Tibial nerve (tissue), 4 donors: ENCODE measurements around the gene TIMM22. TPM values are rescaled to one million over a fixed set of nuclear protein-coding genes. Genes with fewer than 3 reads are reported as not detected.
A peak's percentile ranks its signal among the peaks of the same experiment; 100 is the strongest.
"Not testable (repeated sequence)": the region's sequence is repeated elsewhere in the genome, so short reads cannot be mapped to it uniquely, and the experiment has no call there.

Experiments
- DNase-seq, 2 donors: peaks; one replicate each; pipeline ENCODE4 v3.0.0-alpha.2; 2019; ENCODE audit warnings: low spot score in 2 of 2
- H3K27ac ChIP-seq, 4 donors: fragments of 200-600 bp; sonication (generic) in 3 of 4; one replicate each; pipeline ENCODE4 v1.5.1; 2017 to 2019; ENCODE audit warnings: mild to moderate bottlenecking in 1 of 4
- H3K27me3 ChIP-seq, 2 donors: fragments of 200-600 bp; sonication (generic) in 1 of 2; one replicate each; pipeline versions ENCODE4 v1.5.1 to v1.6.0; 2017 to 2019
- H3K36me3 ChIP-seq, 3 donors: fragments of 200-600 bp; sonication (generic); one replicate each; pipeline ENCODE4 v1.5.1; 2018 to 2019
- H3K4me1 ChIP-seq, 4 donors: fragments of 200-600 bp; sonication (generic) in 3 of 4; one replicate each; pipeline ENCODE4 v1.5.1; 2017 to 2019
- H3K4me3 ChIP-seq, 4 donors: fragments of 200-600 bp; sonication (generic) in 3 of 4; one replicate each; pipeline ENCODE4 v1.5.1; 2017 to 2019; ENCODE audit warnings: mild to moderate bottlenecking in 1 of 4, moderate library complexity in 1 of 4
- H3K9me3 ChIP-seq, 4 donors: fragments of 200-600 bp; sonication (generic) in 3 of 4; one replicate each; pipeline ENCODE4 v1.5.1; 2017 to 2019
- EP300 ChIP-seq, 2 donors: sonication (generic); formaldehyde crosslinking; IDR thresholded peaks; one replicate each; pipeline ENCODE4 v1.6.1; 2017; ENCODE audit warnings: antibody characterized with exemption in 2 of 2, mild to moderate bottlenecking in 1 of 2
- POLR2A ChIP-seq, 2 donors: fragments of 450-650 bp; IDR thresholded peaks; one replicate each; pipeline ENCODE4 v1.6.1; 2017; ENCODE audit warnings: antibody characterized with exemption in 2 of 2, mild to moderate bottlenecking in 2 of 2, moderate library complexity in 2 of 2
- WGBS, 2 donors: methylation state at CpG; one replicate each; pipeline ENCODE4 v1.1.5; 2018; 5-methylcytosine and 5-hydroxymethylcytosine counted together
- total RNA-seq, 4 donors: library from RNA; depleted of rRNA; stranded (reverse); fragments of >200 nt; gene quantifications; one replicate each; pipeline ENCODE4 v1.1.0, GENCODE V29; 2016
- TF ChIP-seq, protein P1 (sequence below), 5 experiments: fragments of 200-600 bp in 3 of 5; fragments of 450-650 bp in 2 of 5; sonication (generic) in 3 of 5; IDR thresholded peaks; one replicate each; pipeline ENCODE4 v1.5.1; 2016 to 2019; ENCODE audit warnings: antibody characterized with exemption in 5 of 5, mild to moderate bottlenecking in 3 of 5, moderate library complexity in 2 of 5

The TIMM22 gene
- total RNA-seq, 4 donors from 2014 or later, result 11.1 to 18.4 (median 14.7) TPM

DNA sequence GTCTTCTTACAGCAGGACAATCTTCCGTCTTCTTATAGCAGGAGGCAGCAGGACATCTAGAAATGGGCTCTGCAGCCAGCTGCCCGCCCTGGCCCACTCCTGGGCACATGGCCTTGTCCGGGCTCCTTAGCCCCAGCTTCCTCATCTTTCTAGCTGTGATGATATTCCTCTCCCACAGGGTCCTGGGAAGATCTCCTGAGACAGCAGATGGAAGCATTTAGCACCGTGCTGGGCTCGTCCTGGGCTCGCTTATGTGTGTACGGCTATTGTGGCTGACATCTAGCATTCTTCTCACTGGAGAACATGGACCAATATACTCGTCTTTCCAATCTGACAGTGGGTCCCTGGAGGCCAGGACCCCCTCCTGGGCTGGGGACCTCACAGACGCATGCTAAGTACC, 48.5 kb downstream of the TIMM22 start:
- H3K27ac ChIP-seq, result no peak overlapping the region

DNA sequence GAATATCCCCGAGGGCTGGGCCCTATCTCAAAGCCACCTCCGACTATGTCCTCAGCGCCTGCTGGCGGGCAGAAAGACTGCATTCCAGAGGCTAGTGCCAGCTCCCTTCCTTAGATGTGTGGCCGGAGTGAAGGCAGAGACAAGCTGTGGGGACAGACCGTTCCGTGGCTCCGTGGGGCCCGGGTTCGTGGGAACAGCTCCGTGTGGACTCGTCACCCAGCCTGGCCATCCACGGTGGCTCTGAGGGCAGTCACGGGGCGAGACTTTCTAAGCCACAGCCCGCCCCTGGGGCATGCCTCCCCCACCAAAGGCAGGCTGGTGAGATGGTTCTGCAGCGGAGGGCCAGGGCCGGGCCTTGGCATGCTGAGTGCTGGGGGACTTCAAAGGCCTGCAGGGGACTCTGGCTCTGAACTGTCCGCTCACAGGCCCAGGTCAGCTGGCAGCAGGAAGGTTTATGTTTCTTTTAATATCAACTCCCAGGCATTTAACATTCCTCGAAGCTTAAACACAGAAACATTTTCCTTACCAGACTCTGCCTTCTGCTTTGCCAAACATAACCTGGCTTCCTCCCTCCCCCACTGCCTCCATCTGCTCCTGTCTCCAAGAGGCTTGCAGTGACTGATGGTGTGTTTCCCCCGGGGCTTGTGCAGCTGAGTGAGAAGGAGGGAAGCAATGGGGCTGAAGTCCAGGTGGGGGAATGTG, 50.4 kb downstream of the TIMM22 start:
- 70 to 71% methylated on average over 18 to 19 of the region's 21 CpGs for WGBS, 2 donors
- peaks cover 0 to 14% (median 0%) of the 10 kb centered on the region in 4 donors for H3K4me1 ChIP-seq

More for the DNA sequence above, 48.5 kb downstream of the TIMM22 start:
- peaks cover 0 to 22% (median 3%) of the 10 kb centered on the region in 4 donors for H3K4me1 ChIP-seq
- peaks cover 0 to 49% (median 0%) of the 10 kb centered on the region in 3 donors for H3K36me3 ChIP-seq
- TF ChIP-seq, protein P1, sequence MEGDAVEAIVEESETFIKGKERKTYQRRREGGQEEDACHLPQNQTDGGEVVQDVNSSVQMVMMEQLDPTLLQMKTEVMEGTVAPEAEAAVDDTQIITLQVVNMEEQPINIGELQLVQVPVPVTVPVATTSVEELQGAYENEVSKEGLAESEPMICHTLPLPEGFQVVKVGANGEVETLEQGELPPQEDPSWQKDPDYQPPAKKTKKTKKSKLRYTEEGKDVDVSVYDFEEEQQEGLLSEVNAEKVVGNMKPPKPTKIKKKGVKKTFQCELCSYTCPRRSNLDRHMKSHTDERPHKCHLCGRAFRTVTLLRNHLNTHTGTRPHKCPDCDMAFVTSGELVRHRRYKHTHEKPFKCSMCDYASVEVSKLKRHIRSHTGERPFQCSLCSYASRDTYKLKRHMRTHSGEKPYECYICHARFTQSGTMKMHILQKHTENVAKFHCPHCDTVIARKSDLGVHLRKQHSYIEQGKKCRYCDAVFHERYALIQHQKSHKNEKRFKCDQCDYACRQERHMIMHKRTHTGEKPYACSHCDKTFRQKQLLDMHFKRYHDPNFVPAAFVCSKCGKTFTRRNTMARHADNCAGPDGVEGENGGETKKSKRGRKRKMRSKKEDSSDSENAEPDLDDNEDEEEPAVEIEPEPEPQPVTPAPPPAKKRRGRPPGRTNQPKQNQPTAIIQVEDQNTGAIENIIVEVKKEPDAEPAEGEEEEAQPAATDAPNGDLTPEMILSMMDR (IDR thresholded peaks at IDR 0.05), result no peak
- TF ChIP-seq EP300 (IDR thresholded peaks at IDR 0.05) (no peak), POLR2A (IDR thresholded peaks at IDR 0.05) (no peak)
- DNase-seq, result no peak
- no peaks in the 10 kb centered on the region for H3K9me3 ChIP-seq
- WGBS, 2 donors, result 77 to 80% methylated on average over 9 of the region's 9 CpGs
- no peaks in the 10 kb centered on the region for H3K27me3 ChIP-seq
- H3K4me3 ChIP-seq, result no peak overlapping the region

DNA sequence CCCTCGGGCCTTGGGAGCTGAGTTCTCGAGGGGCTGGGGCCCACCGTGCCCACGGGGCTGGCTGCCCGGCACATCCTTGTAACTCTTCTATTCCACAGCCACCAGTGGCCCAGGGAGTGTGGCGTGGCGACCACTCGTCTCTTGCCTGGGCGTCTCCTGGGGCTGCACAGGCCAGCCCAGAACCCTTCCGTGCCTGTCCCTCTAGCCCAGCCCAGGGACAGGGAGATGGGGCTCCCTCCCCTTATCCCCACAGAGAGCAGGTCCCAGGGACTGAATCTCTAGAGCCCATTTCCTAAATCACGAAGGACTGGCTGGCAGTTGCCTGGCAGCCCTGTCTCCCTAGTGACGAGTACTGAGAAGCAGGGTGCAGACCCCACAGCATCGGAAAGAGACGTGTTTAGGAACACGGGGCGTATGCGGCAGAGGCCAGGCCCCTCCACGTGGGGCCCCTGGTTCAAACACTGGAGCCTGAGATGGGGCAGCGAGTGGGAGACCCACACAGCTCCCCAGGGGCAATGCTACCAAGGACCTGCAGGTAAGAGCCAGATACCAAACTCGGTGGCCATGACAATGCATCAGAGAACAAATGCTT, 51.0 kb downstream of the TIMM22 start:
- H3K4me3 ChIP-seq, result no peak overlapping the region
- WGBS, 2 donors, result 79 to 84% methylated on average over 20 of the region's 20 CpGs
- DNase-seq, result no peak
- H3K36me3 ChIP-seq, result peaks cover 0 to 49% (median 0%) of the 10 kb centered on the region in 3 donors
- TF ChIP-seq, protein P1 (IDR thresholded peaks at IDR 0.05), result no peak
- TF ChIP-seq POLR2A (IDR thresholded peaks at IDR 0.05) (no peak), EP300 (IDR thresholded peaks at IDR 0.05) (no peak)
- no peaks in the 10 kb centered on the region for H3K27me3 ChIP-seq
- H3K27ac ChIP-seq, result peak overlapping the region in 1 of 4 donors; percentile 7
- H3K9me3 ChIP-seq, result no peaks in the 10 kb centered on the region
- peaks cover 0 to 11% (median 0%) of the 10 kb centered on the region in 4 donors for H3K4me1 ChIP-seq

More for the DNA sequence above, 50.4 kb downstream of the TIMM22 start:
- no peak for DNase-seq
- Histone ChIP-seq H3K9me3 (no peaks in the 10 kb centered on the region), H3K27me3 (no peaks in the 10 kb centered on the region), H3K36me3 (peaks cover 0 to 53% (median 0%) of the 10 kb centered on the region in 3 donors), H3K27ac (no peak overlapping the region), H3K4me3 (no peak overlapping the region)
- TF ChIP-seq EP300 (IDR thresholded peaks at IDR 0.05) (no peak), POLR2A (IDR thresholded peaks at IDR 0.05) (no peak)
- TF ChIP-seq, protein P1 (IDR thresholded peaks at IDR 0.05), result no peak

DNA sequence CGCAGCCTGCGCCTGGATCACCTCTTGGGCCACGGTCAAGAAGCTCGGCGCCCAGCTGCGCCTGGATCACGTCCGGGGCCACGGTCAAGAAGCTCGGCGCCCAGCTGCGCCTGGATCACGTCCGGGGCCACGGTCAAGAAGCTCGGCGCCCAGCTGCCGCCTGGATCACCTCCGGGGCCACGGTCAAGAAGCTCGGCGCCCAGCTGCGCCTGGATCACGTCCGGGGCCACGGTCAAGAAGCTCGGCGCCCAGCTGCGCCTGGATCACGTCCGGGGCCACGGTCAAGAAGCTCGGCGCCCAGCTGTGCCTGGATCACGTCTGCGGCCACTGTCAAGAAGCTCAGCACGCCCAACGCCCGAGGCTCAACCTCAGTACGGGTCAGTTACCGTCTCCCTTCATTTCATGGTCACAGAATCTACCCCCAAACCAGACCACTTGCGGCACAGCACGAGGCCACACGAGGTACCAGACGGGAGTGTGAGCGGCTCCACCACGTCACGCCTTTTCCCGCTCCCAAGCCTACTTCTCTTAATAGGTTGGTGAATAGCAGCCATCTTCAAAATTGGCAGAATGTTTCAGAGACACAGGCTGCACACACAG, 51.7 kb downstream of the TIMM22 start:
- not testable (repeated sequence) for H3K27me3 ChIP-seq, H3K4me1 ChIP-seq, DNase-seq

DNA sequence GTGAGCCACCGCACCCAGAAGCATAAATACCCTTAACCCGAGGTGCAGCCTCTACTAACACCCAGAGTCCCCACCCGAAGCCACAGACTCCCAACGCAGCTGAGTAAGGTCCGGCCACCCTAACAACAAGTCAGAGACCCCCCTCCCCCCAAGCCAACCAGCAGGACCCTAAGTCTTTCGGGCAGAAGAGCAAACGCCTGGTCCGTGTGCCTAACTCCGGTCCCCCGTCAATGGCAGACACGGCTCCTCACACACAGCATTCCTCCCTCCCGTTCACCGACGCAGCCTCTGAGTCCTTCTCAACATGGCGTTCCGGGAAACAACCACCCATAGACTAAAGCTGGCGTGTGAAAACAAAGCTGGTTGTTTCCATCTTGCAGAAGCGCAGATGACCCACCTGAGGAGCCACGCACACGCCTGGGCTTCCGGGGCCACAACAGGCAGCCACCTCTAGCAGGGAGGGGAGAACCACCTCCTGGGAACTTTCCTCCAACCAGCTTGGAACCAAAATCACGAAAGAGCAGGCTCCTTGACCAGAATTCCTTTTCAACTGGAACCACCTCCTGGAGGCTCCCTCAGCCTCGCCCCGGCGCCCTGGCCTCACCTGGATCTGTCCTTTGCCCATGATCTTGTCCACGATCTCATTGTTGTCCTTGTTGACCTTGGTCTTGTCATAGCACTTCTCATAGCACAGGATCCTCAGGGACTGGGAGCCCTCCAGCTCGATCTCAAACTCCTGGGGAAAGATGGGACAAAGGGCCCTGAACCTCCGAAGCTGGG, 52.7 kb downstream of the TIMM22 start:
- DNase-seq, result no peak
- H3K4me1 ChIP-seq, result no peaks in the 10 kb centered on the region
- no peaks in the 10 kb centered on the region for H3K9me3 ChIP-seq
- H3K27me3 ChIP-seq, result no peaks in the 10 kb centered on the region
- H3K36me3 ChIP-seq, result peaks cover 0 to 60% (median 0%) of the 10 kb centered on the region in 3 donors
- 90 to 92% methylated on average over 28 of the region's 28 CpGs for WGBS, 2 donors
- no peak overlapping the region for H3K27ac ChIP-seq
- H3K4me3 ChIP-seq, result no peak overlapping the region
- TF ChIP-seq, protein P1 (IDR thresholded peaks at IDR 0.05), result no peak
- TF ChIP-seq EP300 (IDR thresholded peaks at IDR 0.05), result no peak
- TF ChIP-seq POLR2A (IDR thresholded peaks at IDR 0.05), result no peak

More for the DNA sequence above, 51.7 kb downstream of the TIMM22 start:
- H3K36me3 ChIP-seq, result peaks cover 0 to 53% (median 0%) of the 10 kb centered on the region in 3 donors
- not testable (repeated sequence) for H3K9me3 ChIP-seq, H3K4me3 ChIP-seq, H3K27ac ChIP-seq
- 94 to 95% methylated on average over 24 to 41 of the region's 49 CpGs for WGBS, 2 donors
